EL (cell line): Measurements from ENCODE around the gene B3GNT9.
"Not testable (repeated sequence)": the region's sequence is repeated elsewhere in the genome, so short reads cannot be mapped to it uniquely, and the experiment has no call there.

Source experiments
- DNase-seq: peaks from one replicate; pipeline ENCODE4 v3.0.0-alpha.2; 2016

The B3GNT9 gene

DNA sequence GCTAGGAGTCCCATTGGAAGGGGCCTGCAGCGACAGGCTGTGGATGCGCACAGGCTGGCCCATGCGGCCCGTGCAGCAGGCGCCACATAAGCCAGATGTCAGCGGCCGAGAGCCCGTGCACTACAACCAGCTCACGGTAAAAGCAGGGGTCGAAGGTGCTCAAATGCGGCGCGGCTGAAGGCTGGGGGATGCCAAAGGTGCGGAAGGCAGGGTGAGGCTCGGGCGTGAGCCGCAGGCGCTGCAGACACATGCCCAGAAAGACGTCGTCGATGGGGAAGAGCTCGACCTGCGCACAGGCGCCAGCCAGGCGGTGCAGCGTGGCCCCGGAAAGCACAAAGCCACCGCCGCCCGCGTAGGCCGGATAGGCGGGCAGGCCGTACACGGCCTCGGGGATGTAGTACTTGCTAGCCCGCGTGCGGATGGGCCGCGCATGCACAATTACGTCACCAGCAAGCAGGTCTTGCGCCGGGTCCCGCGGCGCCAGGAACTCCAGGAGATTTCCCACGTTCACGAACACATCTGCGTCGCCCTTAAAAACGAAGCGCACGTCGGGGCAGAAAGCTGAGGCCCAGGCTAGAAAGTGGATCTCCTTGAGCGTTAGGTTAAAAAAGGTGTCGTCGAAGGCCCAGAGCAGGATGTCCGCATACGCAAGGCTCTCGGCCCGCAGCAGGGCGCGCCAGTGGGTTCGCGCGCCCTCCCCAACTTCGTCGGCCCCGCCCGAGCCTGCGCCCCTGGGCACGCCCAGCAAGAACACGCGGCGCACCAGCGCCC is 1.3 kb downstream of the B3GNT9 start:
- DNase-seq = no peak

DNA sequence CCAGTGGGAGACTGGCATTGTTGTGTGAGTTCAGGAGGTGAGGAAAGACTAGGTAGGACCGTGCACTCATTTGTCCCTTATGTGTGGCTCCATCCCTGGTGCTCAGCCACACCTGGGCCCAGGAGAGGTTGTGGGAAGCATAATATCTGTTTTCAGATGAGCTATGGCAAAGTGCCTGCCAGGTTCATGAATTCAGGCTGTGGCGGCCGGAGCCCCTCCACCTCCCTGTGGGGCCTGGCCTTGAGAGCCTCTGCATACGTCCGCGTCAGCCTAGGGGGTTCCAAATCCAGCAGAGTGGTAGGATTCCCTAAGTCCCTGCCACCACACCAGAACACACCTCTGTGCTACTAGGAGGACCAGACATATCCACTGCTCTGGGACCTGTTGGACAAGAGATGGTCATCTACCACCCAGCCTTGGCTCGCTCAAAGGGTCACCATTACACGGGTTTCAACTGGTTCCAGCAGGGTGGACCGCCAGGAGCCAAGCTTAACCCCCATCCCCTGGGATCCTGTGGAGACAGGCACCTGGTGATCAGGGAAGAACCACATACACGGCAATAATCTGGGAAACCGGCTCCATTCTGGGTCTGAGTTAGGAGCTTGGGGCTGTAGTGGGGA is 2.0 kb downstream of the B3GNT9 start:
- no peak for DNase-seq

DNA sequence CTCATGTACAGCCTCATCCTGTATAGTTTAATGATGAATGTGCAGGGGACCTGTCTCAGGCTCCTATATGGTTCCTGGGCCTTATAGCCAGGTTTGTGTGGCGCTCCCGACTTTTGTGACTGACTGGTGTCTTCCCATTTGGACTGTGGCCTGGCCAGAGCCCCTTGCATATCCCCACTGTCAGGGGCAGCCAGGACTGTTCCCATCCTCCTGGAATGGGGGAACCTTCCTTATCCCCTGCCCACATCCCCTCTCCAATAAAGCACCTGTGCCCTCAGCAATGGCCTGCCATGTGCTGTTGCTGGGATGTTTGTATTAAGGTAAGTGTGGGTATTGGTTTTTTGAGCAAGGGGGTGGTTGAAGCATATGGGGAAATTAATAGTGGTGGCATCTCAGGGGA is 2.6 kb downstream of the B3GNT9 start:
- no peak for DNase-seq

DNA sequence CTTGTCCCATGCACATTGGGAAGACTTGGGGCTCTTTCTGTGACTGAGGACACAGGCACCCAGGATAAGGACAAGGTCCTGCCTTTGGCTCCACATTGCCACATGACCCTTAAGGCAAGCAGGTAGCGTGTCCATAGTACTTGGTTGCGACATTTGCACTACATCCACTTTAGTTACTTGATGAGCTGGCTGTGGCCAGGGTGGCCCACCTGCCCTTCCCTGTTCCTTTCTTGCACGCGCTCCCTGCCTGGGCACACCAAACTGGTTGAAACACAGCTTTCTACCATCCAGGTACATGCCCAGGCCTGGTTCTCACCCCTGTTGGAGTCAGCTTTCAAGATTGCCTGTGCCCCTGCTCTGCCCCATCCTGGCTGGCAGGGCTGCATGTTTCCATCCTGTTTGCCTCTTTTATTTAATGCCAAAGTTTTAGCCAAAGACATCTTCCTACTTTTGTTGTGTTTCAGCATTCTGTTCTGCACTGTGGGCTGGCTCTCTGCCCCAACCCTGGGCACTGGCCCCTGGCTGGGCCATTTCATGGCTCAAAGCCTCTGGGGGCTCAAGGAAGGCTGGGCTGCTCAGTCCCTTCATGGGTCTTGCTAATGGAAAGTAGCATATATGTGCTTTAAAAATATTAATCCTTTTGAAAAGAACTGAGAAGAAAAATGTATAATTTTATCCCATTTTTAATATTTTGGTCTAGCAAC is 3.2 kb downstream of the B3GNT9 start:
- DNase-seq = no peak

DNA sequence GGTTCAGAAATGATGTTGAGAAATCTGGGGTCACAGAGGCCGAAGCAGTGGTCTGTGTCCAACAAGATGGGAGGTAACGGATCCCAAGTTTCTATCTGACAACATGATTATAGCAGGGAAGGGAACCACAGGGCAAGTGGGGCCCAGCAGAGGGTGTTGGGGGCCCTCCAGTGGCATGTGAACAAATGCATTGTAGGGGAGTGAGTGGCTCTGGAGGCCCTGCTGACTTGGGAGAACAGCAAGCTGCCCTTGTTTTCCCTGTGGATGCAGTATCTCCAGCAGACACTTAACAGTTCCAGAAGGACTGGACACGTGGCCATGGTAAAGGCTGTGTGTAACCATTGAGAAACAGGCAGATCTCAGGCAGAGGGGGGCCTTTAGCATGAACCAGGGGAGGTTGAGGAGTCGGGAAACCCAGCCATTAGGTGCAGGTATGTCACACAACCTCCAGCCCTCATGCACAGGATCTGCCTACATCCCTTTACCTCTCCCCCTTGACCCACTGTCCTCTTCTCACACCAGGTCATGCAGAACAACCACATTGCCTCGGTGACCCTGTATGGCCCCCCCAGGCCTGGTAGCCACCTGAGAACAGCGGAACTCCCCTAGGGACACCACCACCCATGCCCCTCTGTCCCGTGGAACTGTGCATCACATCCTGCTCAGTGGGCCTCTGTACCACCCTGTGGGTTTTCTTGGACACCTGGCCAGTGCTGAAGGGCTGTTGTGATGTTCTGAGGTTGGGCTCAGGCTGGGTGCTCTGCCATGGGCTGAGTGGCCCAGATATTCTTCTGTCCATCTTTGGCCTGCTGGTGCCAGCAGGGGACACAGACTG is 4.1 kb downstream of the B3GNT9 start:
- no peak for DNase-seq

DNA sequence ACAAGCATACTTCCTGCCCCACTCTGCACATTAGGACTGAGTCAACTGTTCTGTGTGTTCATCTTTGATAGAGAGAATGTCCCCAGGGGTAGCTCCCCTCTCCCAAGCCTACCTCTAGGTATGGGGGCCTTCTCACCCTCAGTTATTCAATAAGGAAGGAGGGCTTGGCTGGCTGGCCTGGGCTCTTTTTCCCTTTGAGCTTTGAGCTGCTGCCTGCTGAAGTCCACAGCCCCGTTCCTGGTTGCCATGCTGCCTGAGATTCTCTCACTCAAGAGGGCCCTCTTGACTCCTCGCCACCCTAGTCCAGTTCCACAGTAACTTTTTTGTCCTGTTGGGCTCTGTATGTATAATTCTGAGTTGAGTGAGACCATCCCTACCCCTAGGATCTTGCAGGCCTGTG is 5.1 kb downstream of the B3GNT9 start:
- no peak for DNase-seq

DNA sequence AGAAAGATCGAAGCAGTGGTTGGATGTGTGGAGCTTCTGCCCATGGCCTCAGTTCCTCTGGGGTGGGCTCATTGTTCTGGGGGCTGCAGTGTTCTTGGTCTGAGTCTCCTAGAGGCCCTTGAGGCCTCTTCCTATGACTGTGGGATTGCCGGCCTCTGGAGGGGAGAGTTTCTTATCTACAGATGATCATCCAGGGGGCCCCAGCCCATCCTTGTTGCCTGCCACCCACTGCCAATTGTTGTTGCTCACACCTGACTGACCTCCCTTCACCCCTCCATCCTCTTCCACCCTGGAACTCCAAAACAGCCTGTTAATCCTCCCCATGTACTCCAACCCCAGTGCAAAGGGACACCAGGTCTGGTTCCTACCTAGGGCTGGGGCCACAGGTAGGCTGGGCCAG is 5.9 kb downstream of the B3GNT9 start:
- no peak for DNase-seq

DNA sequence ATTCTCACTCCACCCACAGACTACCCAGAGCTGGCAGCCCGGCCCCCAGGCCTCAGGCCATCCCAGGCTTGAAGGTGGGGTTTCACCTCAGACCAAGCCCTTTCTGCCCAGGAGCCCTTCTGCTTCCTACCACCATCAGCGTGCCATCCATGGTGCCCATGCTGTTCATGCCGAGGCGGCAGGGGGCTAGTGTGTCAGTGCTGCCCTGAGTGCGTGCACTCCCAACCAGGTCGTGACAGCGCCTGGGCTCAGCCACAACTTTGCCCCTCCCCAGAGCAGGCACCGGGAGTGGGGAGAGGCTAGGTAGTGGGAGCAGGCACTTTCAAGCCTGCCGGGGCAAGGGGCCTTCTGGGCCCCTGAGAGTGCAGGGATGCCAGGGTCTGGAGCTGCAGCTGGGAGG is 8.5 kb downstream of the B3GNT9 start:
- DNase-seq = no peak

DNA sequence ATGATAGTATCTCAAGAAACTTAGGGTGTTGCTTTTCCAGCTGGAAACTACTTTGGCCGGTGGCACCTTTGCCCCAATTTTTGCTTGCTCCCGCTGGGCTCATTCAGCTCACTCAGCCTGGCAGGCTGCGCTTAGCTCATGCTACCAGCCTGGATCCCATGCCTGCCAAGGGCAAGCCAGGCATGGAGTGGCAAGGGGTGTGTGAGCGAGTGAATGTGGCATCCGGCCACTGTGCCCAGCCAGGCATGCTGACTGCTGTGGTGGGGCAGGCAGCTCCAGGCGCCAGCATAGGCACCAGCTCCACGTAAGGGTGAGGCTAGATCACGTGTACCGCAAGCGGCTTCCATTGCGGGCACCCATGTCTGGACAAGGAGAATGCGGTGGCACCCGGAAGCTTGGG is 9.4 kb downstream of the B3GNT9 start:
- DNase-seq = no peak

DNA sequence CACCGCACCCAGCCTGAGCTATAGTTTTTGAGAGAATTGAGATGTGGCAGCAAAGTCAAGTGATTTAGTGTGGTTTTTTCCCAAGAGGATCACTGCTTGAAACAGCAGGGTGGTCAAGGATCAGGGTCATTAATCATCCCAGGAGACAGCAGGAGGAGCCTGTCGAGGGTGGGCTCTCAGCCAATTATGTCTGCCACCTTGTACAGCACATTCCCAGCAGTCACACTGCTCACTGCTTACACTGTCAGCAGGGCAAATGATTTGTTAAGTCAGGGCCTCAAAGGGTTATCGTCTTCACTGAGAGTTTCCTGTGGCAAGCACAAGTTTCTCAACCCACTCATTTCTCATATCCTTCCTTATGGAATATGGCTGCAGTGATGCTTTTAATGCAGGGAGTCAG is 13.2 kb downstream of the B3GNT9 start:
- no peak for DNase-seq

DNA sequence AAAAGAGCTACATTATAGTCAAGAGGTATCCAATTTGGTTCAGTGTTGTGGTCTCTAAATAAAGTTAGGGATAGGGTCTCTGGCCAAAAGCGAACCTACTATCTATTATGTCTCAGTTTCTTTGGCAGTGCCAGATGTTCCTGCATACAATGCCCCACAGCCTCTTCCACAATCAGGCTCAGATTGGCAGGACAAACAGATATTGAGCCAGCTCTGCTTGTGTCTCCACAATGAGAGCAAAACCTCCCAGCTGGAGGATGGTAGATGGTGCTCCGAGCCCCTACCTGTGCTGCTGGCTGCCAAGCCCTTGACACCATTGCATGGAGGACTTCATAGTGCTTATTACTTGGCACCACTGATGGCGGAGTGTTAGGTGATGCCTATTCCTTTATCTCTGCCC is 21.4 kb downstream of the B3GNT9 start:
- DNase-seq = no peak

DNA sequence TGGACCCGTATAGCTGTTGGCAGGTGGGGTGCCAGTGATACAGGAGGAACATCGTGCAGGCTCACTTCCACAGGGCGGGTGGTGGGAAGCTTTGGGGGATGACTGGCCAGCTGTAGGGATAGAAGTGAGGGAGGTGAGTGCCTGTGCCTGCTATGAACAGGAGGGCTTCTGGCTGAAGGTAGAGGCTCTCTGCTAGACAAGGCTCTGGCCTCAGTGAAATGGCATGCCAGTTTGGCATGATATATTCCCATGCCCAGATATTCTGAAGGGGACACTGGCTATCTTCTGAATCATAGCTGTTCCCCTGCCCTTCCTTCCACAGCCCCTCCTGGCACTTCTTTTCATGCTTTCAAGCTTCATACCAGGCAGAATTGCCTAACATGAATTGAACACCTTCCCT is 21.9 kb downstream of the B3GNT9 start:
- DNase-seq = no peak

DNA sequence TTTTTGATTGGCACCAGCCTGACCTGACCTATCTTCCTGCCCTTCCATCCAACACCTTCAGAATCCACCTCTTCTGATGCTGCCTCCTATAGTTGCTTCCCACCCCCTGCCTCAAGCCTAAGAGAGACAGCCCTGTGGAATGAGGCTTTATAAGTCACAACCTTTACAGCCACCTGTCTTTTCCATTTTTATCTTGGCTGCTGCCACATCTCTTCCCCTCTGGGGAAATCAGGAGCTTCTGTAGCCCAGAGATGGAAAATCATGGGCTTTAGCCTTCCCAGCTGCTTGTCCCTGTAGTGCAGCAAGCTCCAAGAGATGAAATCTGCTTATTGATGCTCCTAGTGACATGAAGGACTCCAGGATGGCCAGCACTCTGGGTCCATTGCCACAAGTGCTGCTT is 22.4 kb downstream of the B3GNT9 start:
- DNase-seq = no peak

DNA sequence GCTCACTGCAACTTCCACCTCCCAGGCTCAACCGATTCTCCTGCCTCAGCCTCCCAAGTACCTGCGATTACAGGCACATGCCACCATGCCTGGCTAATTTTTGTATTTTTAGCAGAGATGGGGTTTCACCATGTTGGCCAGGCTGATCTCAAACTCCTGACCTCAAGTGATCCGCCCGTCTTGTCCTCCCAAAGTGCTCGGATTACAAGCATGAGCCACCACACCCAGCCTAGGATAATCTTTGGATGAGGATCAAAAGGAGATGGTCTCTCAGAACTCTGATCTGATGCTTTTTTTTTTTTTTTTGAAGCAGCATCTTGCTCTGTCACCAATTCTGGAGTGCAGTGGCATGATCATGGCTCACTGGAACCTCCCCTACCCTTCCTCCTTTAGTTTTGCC is 28.0 kb downstream of the B3GNT9 start:
- not testable (repeated sequence) for DNase-seq

DNA sequence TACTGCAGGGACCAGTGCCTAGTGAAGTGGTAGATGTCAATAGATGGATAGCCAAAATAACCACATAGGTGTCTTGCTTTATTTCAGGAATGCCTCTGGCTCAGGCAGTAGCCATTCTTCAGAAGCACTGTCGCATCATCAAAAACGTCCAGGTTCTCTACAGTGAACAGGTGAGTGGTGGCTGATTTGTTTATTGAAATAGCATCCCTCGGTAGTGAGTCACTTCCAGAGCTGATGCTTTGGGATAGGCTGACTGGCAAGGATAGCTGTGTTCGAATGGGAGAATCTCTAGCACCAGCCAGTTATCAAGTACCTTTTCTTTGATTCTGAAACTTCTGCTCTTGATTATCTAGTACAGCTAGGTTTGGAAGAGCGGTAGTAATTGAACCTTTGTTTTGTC is 30.8 kb downstream of the B3GNT9 start:
- DNase-seq = no peak

DNA sequence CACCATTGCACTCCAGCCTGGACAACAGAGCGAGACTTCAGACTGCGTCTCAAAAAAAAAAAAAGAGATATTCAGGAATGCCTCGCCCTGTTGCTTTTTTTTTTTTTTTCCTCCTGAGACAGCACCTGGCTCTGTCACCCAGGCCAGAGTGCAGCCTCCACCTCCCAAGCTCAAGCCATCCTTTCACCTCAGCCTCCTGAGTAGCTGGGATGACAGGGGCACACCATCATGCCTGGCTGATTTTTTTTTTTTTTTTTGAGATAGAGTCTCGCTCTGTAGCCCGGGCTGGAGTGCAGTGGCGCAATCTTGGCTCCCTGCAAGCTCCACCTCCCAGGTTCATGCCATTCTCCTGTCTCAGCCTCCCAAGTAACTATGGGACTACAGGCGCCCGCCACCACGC is 33.1 kb downstream of the B3GNT9 start:
- no peak for DNase-seq

DNA sequence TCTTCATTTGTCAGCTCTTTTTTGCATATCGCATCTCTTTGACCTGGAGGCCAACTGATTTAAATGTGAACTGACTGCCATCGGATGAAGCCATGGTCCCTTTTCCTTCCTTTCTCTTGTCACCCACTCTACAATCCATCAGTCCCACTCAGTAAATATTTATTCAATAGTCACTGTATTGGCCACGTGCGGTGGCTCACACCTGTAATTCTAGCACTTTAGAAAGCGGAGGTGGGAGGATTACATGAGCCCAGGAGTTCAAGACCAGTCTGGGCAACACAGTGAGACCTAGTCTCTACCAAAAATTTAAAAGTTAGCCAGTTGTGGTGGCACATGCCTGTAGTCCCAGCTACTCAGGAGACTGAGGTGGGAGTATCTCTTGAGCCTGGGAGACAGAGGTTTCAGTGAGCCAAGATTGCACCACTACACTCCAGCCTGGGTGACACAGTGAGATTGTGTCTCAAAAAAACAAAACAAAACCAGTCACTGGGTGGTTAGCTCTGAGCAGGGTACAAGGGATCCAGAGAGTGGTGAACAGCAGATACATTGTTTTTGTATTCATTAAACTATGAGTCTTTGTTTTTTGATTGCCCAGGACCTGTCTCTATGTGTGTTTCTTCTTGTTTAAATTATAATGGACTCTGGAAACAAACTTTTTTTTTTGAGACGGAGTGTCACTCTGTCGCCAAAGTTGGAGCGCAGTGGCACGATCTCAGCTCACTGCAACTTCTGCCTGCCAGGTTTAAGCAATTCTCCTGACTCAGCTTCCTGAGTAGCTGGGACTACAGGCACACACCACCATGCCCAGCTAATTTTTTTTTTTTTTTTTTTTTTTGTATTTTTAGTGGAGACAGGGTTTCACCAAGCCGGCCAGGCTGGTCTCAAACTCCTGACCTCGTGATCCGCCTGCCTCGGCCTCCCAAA is 34.1 kb downstream of the B3GNT9 start:
- no peak for DNase-seq

DNA sequence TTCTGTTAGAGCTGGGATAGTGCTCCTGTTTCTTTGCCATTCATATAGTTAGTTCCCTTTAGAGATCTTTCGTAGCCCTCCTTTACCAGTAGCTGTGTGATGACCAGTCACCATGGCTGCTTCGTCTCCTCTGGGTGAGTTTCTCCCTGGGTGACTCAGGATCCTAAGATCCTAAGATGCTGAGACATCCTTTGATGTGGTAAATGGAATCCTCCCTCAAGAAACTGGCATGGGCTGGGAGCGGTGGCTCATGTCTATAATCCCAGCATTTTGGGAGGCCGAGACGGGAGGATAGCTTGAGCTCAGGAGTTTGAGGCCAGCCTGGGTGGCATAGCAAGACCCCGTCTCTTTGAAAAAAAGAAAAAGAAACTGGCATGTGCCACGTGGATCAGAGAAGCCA is 35.2 kb downstream of the B3GNT9 start:
- peak; percentile 93 for DNase-seq

DNA sequence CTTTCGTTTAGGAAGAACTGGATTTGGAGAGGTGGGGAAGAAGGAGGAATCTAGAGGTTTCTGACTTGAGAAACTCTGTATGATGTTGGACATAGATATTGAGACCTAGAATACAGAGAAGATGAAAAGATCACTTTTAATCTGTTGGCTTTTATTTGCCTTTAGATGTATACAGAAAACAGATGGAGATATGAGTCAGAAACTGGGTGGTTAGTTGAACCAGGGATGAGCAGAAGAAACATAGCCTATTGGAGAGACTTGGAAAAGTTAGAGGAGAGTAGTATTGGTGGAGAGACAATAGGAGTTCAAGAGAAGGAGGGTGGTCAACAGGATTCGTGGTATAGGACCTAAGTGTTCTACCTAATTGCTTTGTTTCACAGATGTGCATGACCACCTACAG is 36.0 kb downstream of the B3GNT9 start:
- peak; percentile 28 for DNase-seq

DNA sequence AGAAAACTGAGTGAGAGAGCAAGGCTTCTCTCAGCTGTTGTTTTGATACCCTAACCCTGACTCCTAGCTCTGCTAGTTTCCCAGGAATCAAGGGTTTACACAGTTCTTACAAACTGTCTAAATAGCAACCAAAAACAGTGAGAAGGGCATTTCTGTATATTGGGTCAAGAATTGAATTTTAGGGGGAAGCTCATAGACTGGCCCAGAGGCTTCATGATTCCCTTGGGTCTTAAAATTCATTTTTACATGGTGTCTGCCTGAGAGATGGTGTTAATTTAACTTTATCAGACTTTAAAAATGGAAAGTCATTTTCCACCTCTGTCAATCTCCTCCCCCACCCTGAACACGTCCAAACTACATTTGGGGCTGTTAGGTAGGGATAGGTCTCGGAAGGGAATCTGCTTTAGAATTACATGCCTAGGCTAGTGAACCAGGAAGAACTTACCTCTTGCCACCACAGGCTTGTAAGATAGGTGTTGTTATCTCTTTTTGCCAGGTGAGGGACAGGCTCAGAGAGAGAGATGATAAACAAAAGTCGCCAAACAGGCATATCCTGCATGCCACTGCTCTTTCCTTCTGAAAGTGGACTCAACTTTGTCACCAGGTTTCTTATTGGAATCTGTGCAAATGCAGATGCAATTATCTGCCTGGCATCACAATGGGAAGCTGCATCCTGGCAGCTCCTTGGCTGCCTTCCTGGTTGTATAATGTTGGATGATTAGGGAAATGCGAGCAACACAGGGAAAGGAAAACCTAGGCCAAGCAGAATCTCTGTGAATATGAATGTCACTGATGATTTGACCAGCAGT is 38.0 kb downstream of the B3GNT9 start:
- no peak for DNase-seq

DNA sequence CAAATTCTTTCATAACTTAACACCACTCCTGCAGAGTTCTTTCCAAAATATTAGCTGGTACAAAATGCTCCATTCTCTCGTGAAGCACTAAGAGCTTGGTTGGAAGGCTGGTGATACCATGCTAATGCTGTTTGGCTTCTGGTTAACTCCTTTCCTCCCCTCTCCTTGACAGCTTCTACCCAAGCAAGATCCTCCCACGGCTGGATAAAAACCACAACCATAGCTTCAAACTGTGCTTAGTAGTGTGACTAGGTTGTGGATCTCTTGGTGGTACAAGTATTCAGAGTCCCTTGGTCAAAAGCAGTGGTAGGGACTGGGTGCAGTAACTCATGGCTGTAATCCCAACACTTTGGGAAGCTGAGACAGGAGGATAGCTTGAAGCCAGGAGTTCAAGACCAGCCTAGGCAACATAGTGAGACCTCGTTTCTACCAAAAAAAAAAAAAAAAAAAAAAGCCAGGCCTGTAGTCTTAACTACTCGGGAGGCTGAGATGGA is 38.8 kb downstream of the B3GNT9 start:
- no peak for DNase-seq
